ENCODE results near the gene SLX9.

SLX9 gene

GRCh38 chr21:45014747-45015468, 75.1 kb downstream of the SLX9 start:
- no peak for TF ChIP-seq CTCF (IDR thresholded peaks at IDR 0.05; ENCODE audit: borderline replicate concordance, insufficient read depth, low read depth, low read length)

GRCh38 chr21:45015469-45015860, 75.6 kb downstream of the SLX9 start:
- TF ChIP-seq CTCF (IDR thresholded peaks at IDR 0.05; ENCODE audit: borderline replicate concordance, insufficient read depth, low read depth, low read length): no peak
- no peak overlapping the region for H3K4me3 ChIP-seq (ENCODE audit: low read depth, low read length)

More at GRCh38 chr21:45014747-45015468, 75.1 kb downstream of the SLX9 start:
- no peak overlapping the region for H3K4me3 ChIP-seq (ENCODE audit: low read depth, low read length)

- TF ChIP-seq CTCF (IDR thresholded peaks at IDR 0.05; ENCODE audit: borderline replicate concordance, insufficient read depth, low read depth, low read length): no peak
- H3K4me3 ChIP-seq (ENCODE audit: low read depth, low read length): no peak overlapping the region
Measured at GRCh38 chr21:45016031-45016405, 76.2 kb downstream of the SLX9 start.

- H3K4me3 ChIP-seq (ENCODE audit: low read depth, low read length): no peak overlapping the region
- TF ChIP-seq CTCF (IDR thresholded peaks at IDR 0.05; ENCODE audit: borderline replicate concordance, insufficient read depth, low read depth, low read length): no peak
Measured at GRCh38 chr21:45016406-45017038, 76.7 kb downstream of the SLX9 start.

GRCh38 chr21:45017039-45017960, 77.5 kb downstream of the SLX9 start:
- no peak overlapping the region for H3K4me3 ChIP-seq (ENCODE audit: low read depth, low read length)
- no peak for TF ChIP-seq CTCF (IDR thresholded peaks at IDR 0.05; ENCODE audit: borderline replicate concordance, insufficient read depth, low read depth, low read length)

- no peak overlapping the region for H3K4me3 ChIP-seq (ENCODE audit: low read depth, low read length)
Measured at GRCh38 chr21:45018131-45019075, 78.6 kb downstream of the SLX9 start.

More at GRCh38 chr21:45018131-45019075, 78.6 kb downstream of the SLX9 start:
- no peak for TF ChIP-seq CTCF (IDR thresholded peaks at IDR 0.05; ENCODE audit: borderline replicate concordance, insufficient read depth, low read depth, low read length)

All from GM12875 (cell line).